Measurements from ENCODE around the gene TBX15.

DNA sequence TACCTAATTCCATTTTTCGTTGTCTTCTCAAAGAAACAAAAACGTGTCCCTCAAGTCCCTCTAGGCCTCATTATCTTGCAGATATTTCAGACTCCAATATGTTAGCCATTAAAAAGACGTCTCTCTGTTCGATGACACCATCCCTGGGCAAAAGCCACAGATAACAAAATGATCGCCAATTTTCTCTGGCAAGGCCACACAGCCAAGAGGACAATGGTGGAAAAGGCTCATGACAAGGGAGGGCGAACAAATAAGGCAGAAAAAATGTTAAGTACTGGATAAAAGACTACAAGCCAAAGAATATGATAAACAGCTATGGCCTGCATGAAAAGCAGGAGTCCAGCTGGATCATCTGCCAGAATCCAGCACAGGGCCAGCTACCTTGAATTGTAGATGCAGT is 82.9 kb downstream of the TBX15 start:
- TF ChIP-seq, protein P1, sequence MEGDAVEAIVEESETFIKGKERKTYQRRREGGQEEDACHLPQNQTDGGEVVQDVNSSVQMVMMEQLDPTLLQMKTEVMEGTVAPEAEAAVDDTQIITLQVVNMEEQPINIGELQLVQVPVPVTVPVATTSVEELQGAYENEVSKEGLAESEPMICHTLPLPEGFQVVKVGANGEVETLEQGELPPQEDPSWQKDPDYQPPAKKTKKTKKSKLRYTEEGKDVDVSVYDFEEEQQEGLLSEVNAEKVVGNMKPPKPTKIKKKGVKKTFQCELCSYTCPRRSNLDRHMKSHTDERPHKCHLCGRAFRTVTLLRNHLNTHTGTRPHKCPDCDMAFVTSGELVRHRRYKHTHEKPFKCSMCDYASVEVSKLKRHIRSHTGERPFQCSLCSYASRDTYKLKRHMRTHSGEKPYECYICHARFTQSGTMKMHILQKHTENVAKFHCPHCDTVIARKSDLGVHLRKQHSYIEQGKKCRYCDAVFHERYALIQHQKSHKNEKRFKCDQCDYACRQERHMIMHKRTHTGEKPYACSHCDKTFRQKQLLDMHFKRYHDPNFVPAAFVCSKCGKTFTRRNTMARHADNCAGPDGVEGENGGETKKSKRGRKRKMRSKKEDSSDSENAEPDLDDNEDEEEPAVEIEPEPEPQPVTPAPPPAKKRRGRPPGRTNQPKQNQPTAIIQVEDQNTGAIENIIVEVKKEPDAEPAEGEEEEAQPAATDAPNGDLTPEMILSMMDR (IDR thresholded peaks at IDR 0.05), result no peak
- TF ChIP-seq POLR2A (IDR thresholded peaks at IDR 0.05), result no peak
